Adrenal gland (tissue), 5 donors: Measurements from ENCODE around the gene ALOX5.
"Not testable (repeated sequence)": the region's sequence is repeated elsewhere in the genome, so short reads cannot be mapped to it uniquely, and the experiment has no call there.

Source experiments
- CTCF ChIP-seq, 6 experiments: fragments of 450-650 bp in 4 of 6; fragments of 200-600 bp in 2 of 6; sonication (generic) in 1 of 6; IDR thresholded peaks; 1 replicate in 5 of 6; 2 replicates in 1 of 6; pipeline versions ENCODE4 v1.5.1 to v1.8.0; 2016 to 2021; ENCODE audit warnings: antibody characterized with exemption in 6 of 6, mild to moderate bottlenecking in 2 of 6, moderate library complexity in 1 of 6
- POLR2A ChIP-seq, 2 donors: fragments of 450-650 bp; IDR thresholded peaks; one replicate each; pipeline ENCODE4 v1.6.1; 2017; ENCODE audit warnings: antibody characterized with exemption in 2 of 2, mild to moderate bottlenecking in 2 of 2, moderate library complexity in 1 of 2
- donor health status: DM: no; HTN: no; CAD: no.

- TF ChIP-seq CTCF, POLR2A (IDR thresholded peaks at IDR 0.05): not testable (repeated sequence)
These were observed 35.3 kb downstream of the ALOX5 start for GRCh38 chr10:45409347-45409746.
